Measurements from ENCODE around the gene CEP76.

GRCh38 chr18:12638644-12639124 lies 63.8 kb downstream of the CEP76 start:
- no peak for TF ChIP-seq CTCF (IDR thresholded peaks at IDR 0.05)
- TF ChIP-seq EZH2 (IDR thresholded peaks at IDR 0.05; ENCODE audit: borderline replicate concordance, insufficient read depth, low read depth, low read length, poor library complexity, severe bottlenecking): no peak

Data from B cell (primary cell).